H9 (cell line): ENCODE results near the gene BCAR3. TPM values are rescaled to one million over a fixed set of nuclear protein-coding genes. Genes with fewer than 3 reads are reported as not detected.

Experiments
- DNase-seq: peaks from one replicate; pipeline ENCODE4 v3.0.0-alpha.2; 2017
- H2AFZ ChIP-seq: one replicate; pipeline ENCODE4 v1.6.1; 2013; ENCODE audit warnings: mild to moderate bottlenecking, low read length, control low read depth, moderate library complexity
- H2AK5ac ChIP-seq: 2 replicates; pipeline ENCODE4 v1.6.1; 2013; ENCODE audit warnings: low read length, control low read depth, mixed read lengths; ENCODE audit not compliant: insufficient read length
- H2BK120ac ChIP-seq: one replicate; pipeline ENCODE4 v1.6.1; 2013; ENCODE audit warnings: low read depth, mild to moderate bottlenecking, low read length, control low read depth, inconsistent platforms; ENCODE audit not compliant: poor library complexity, severe bottlenecking
- H2BK12ac ChIP-seq: 2 replicates; pipeline ENCODE4 v1.6.1; 2013; ENCODE audit warnings: low read length, control low read depth, mixed read lengths, low read depth; ENCODE audit not compliant: insufficient read length
- H2BK15ac ChIP-seq: 2 replicates; pipeline ENCODE4 v1.6.1; 2013; ENCODE audit warnings: low read depth, low read length, control low read depth
- H2BK20ac ChIP-seq: one replicate; pipeline ENCODE4 v1.6.1; 2013; ENCODE audit warnings: low read depth, mild to moderate bottlenecking, low read length, control low read depth, inconsistent platforms; ENCODE audit not compliant: poor library complexity, severe bottlenecking
- H2BK5ac ChIP-seq: 2 replicates; pipeline ENCODE4 v1.6.1; 2013; ENCODE audit warnings: low read length, control low read depth, mixed read lengths; ENCODE audit not compliant: insufficient read length
- H3K14ac ChIP-seq: 2 replicates; pipeline ENCODE4 v1.6.1; 2013; ENCODE audit warnings: low read length, control low read depth; ENCODE audit not compliant: insufficient read depth
- H3K18ac ChIP-seq: 2 replicates; pipeline ENCODE4 v1.6.1; 2013; ENCODE audit warnings: low read depth, mild to moderate bottlenecking, mixed read lengths, low read length, control low read depth; ENCODE audit not compliant: insufficient read length
- H3K23ac ChIP-seq: 2 replicates; pipeline ENCODE4 v1.6.1; 2013; ENCODE audit warnings: low read length, control low read depth, mixed read lengths, low read depth; ENCODE audit not compliant: insufficient read length
- H3K23me2 ChIP-seq: 2 replicates; pipeline ENCODE4 v1.6.1; 2013; ENCODE audit warnings: low read depth, mild to moderate bottlenecking, mixed read lengths, low read length, control low read depth; ENCODE audit not compliant: insufficient read length, poor library complexity, severe bottlenecking
- H3K27ac ChIP-seq: 2 replicates; pipeline ENCODE4 v1.5.1; 2013; ENCODE audit warnings: low read length, control low read depth, mixed read lengths, low read depth; ENCODE audit not compliant: insufficient read length
- H3K27me3 ChIP-seq: 2 replicates; pipeline ENCODE4 v1.6.1; 2013; ENCODE audit warnings: low read length, control low read depth, inconsistent platforms; ENCODE audit not compliant: insufficient read depth
- H3K4ac ChIP-seq: 2 replicates; pipeline ENCODE4 v1.6.1; 2013; ENCODE audit warnings: low read depth, mild to moderate bottlenecking, control low read depth, inconsistent platforms, low read length, moderate library complexity
- H3K4me1 ChIP-seq: 2 replicates; pipeline ENCODE4 v1.6.1; 2013; ENCODE audit warnings: low read length, control low read depth, inconsistent platforms; ENCODE audit not compliant: insufficient read depth
- H3K4me2 ChIP-seq: 2 replicates; pipeline ENCODE4 v1.6.1; 2013; ENCODE audit warnings: low read length, control low read depth, mixed read lengths; ENCODE audit not compliant: insufficient read length, insufficient read depth
- H3K56ac ChIP-seq: 2 replicates; pipeline ENCODE4 v1.6.1; 2013; ENCODE audit warnings: low read depth, mild to moderate bottlenecking, mixed read lengths, low read length, control low read depth; ENCODE audit not compliant: insufficient read length
- H3K79me1 ChIP-seq: 2 replicates; pipeline ENCODE4 v1.6.1; 2013; ENCODE audit warnings: low read depth, mild to moderate bottlenecking, moderate library complexity, low read length, control low read depth, inconsistent platforms; ENCODE audit not compliant: insufficient read depth, poor library complexity, severe bottlenecking
- H3K79me2 ChIP-seq: 2 replicates; pipeline ENCODE4 v1.6.1; 2013; ENCODE audit warnings: low read length, control low read depth, inconsistent platforms; ENCODE audit not compliant: insufficient read depth
- H3K9ac ChIP-seq: 2 replicates; pipeline ENCODE4 v1.6.1; 2013; ENCODE audit warnings: low read length, control low read depth, mixed read lengths; ENCODE audit not compliant: insufficient read length; ENCODE audit errors: extremely low read depth
- H3K9me3 ChIP-seq: one replicate; pipeline ENCODE4 v1.6.1; 2013; ENCODE audit warnings: low read depth, low read length, inconsistent platforms; ENCODE audit not compliant: control insufficient read depth
- H3T11ph ChIP-seq: one replicate; pipeline ENCODE4 v1.6.1; 2013; ENCODE audit warnings: mild to moderate bottlenecking, low read length, control low read depth, inconsistent platforms
- H4K20me1 ChIP-seq: one replicate; pipeline ENCODE4 v1.6.1; 2013; ENCODE audit not compliant: control insufficient read depth, insufficient read length, insufficient read depth
- H4K5ac ChIP-seq: 2 replicates; pipeline ENCODE4 v1.6.1; 2013; ENCODE audit warnings: low read depth, mild to moderate bottlenecking, mixed read lengths, low read length, control low read depth; ENCODE audit not compliant: insufficient read length
- H4K8ac ChIP-seq: replicated peaks from 2 replicates; pipeline ENCODE4 v1.6.1; 2013; ENCODE audit warnings: low read length, control low read depth, mixed read lengths, low read depth; ENCODE audit not compliant: insufficient read length
- H4K91ac ChIP-seq: 2 replicates; pipeline ENCODE4 v1.6.1; 2013; ENCODE audit warnings: low read depth, mild to moderate bottlenecking, moderate library complexity, mixed read lengths, low read length, control low read depth; ENCODE audit not compliant: insufficient read length
- H3K27ac Mint-ChIP-seq, 3 experiments: 2 replicates in 2 of 3; 3 replicates in 1 of 3; pipeline ENCODE4 v1.8.0; 2020 to 2021; ENCODE audit warnings: mixed read lengths in 3 of 3, mild to moderate bottlenecking in 1 of 3, moderate library complexity in 1 of 3
- H3K27me3 Mint-ChIP-seq: 2 replicates; pipeline ENCODE4 v1.8.0; 2021; ENCODE audit warnings: low read depth, mild to moderate bottlenecking, moderate library complexity, mixed read lengths
- H3K36me3 Mint-ChIP-seq, 3 experiments: 2 replicates in 2 of 3; 3 replicates in 1 of 3; pipeline ENCODE4 v1.8.0; 2020 to 2021; ENCODE audit warnings: low read depth in 3 of 3, mixed read lengths in 3 of 3; ENCODE audit not compliant: insufficient read depth in 1 of 3
- H3K4me1 Mint-ChIP-seq, 2 experiments: 2 replicates each; pipeline ENCODE4 v1.8.0; 2020; ENCODE audit warnings: mixed read lengths in 2 of 2
- H3K4me3 Mint-ChIP-seq, 2 experiments: 2 replicates in 1 of 2; 3 replicates in 1 of 2; pipeline ENCODE4 v1.8.0; 2020 to 2021; ENCODE audit warnings: mild to moderate bottlenecking in 2 of 2, mixed read lengths in 2 of 2, moderate library complexity in 1 of 2
- H3K9me3 Mint-ChIP-seq, 2 experiments: 2 replicates in 1 of 2; 3 replicates in 1 of 2; pipeline ENCODE4 v1.8.0; 2020; ENCODE audit warnings: mild to moderate bottlenecking in 2 of 2, mixed read lengths in 2 of 2, moderate library complexity in 1 of 2
- CTCF ChIP-seq: fragments of 200-600 bp; sonication (generic); conservative IDR thresholded peaks from 3 replicates; pipeline ENCODE4 v1.8.0; 2021; ENCODE audit warnings: antibody characterized with exemption, mild to moderate bottlenecking
- WGBS: extraction: QIAGEN DNeasy Blood & Tissue Kit; methylation state at CpG from one replicate; pipeline ENCODE4 v1.1.7; 2013; ENCODE audit warnings: missing lambda C conversion rate, low lambda C conversion rate, mixed read lengths; ENCODE audit not compliant: insufficient read length; ENCODE audit errors: extremely low coverage; 5-methylcytosine and 5-hydroxymethylcytosine counted together
- total RNA-seq: library from RNA; stranded (reverse); gene quantifications from 2 replicates; pipeline ENCODE4 v1.2.1, GENCODE V29; 2021

Gene BCAR3
- total RNA-seq, 1 experiment from 2014 or later, result 4.9 TPM

GRCh38 chr1:93532780-93533378 lies 148.8 kb downstream of the BCAR3 start:
- H2AK5ac ChIP-seq, result no peak overlapping the region
- no peaks in the 10 kb centered on the region for H3K27me3 ChIP-seq
- no peak overlapping the region for H2BK15ac ChIP-seq
- no peak overlapping the region for H3K4me2 ChIP-seq
- no peak overlapping the region for H3K14ac ChIP-seq
- H3K9ac ChIP-seq, result no peak overlapping the region
- H3T11ph ChIP-seq, result no peak overlapping the region
- no peak overlapping the region for H3K56ac ChIP-seq
- H3K4me1 ChIP-seq, result no peaks in the 10 kb centered on the region
- no peak overlapping the region for H3K27ac ChIP-seq
- no peak overlapping the region for H3K4ac ChIP-seq
- no CpG with 5 or more reads among the region's 3 CpGs for WGBS
- H2BK120ac ChIP-seq, result no peak overlapping the region
- no peaks in the 10 kb centered on the region for H3K9me3 ChIP-seq
- Mint-ChIP-seq H3K4me3 (no peak overlapping the region), H3K36me3 (peaks cover 18 to 68% (median 67%) of the 10 kb centered on the region in 3 experiments), H3K27me3 (no peaks in the 10 kb centered on the region), H3K4me1 (0 out of 4 replicates have a peak, but pooled peaks cover 0 to 2% of the 10 kb centered on the region in 2 experiments), H3K9me3 (no peaks in the 10 kb centered on the region), H3K27ac (peak overlapping the region in 1 of 3 experiments; percentile 52; a peak in 2 of 7 replicates)
- H3K18ac ChIP-seq, result no peak overlapping the region
- no peak overlapping the region for H2BK12ac ChIP-seq
- H2BK5ac ChIP-seq, result no peak overlapping the region
- no peak overlapping the region for H3K23ac ChIP-seq
- H3K79me1 ChIP-seq, result no peaks in the 10 kb centered on the region
- no peak overlapping the region for H2BK20ac ChIP-seq
- DNase-seq, result no peak
- H4K8ac ChIP-seq, result no peak overlapping the region
- no peak overlapping the region for H2AFZ ChIP-seq
- TF ChIP-seq CTCF, result no peak
- H4K20me1 ChIP-seq, result no peaks in the 10 kb centered on the region
- H3K23me2 ChIP-seq, result no peaks in the 10 kb centered on the region
- H4K5ac ChIP-seq, result no peak overlapping the region
- no peak overlapping the region for H4K91ac ChIP-seq
- no peaks in the 10 kb centered on the region for H3K79me2 ChIP-seq
